Astrocyte of the spinal cord (primary cell): Measurements from ENCODE around the gene PKIG.

Source experiments
- DNase-seq: peaks from one replicate; pipeline ENCODE4 v3.0.0; 2011; ENCODE audit warnings: low read depth, low spot score
- H3K4me3 ChIP-seq: 2 replicates; pipeline ENCODE4 v1.5.1; 2011; ENCODE audit warnings: low read depth, mild to moderate bottlenecking, low read length, moderate library complexity
- CTCF ChIP-seq: IDR thresholded peaks from 2 replicates; pipeline ENCODE4 v1.5.1; 2012; ENCODE audit warnings: low read depth, mild to moderate bottlenecking, low read length, inconsistent platforms
- in situ Hi-C: cut with HindIII; loops from 2 replicates; pipeline ENCODE4 v1.10.0; 2017; ENCODE audit warnings: low sequenced_read_pairs

Gene PKIG

GRCh38 chr20:44593751-44594150, 11.4 kb downstream of the PKIG start:
- DNase-seq, result no peak
- TF ChIP-seq CTCF, result no peak
- in situ Hi-C loops, result no loop called here
- no peak overlapping the region for H3K4me3 ChIP-seq

DNA sequence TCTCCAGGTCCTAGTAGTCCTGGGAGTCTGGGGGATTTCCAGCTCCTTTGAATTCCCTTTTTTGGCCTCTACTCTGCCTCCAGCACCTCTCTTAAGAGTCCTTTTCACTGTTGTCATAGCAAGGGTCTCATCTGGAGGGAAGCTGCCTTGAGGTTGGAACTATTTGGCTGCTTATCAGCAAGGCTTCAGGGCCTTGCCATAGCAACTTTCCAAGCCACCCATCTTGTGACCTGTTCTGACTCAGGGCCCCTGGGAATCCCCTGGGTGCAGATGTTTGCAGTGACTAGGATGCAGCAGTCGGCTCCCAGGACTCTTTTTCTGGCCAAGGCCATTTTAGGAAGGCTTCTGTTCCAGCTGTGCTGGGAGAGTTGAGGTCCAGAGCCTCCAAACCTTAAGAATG, 12.4 kb downstream of the PKIG start:
- DNase-seq, result peak; percentile 48
- in situ Hi-C loops, result no loop called here
- H3K4me3 ChIP-seq, result no peak overlapping the region
- TF ChIP-seq CTCF, result no peak

GRCh38 chr20:44596010-44596409, 13.6 kb downstream of the PKIG start:
- no peak for TF ChIP-seq CTCF
- DNase-seq, result no peak
- in situ Hi-C loops, result no loop called here
- H3K4me3 ChIP-seq, result no peak overlapping the region

DNA sequence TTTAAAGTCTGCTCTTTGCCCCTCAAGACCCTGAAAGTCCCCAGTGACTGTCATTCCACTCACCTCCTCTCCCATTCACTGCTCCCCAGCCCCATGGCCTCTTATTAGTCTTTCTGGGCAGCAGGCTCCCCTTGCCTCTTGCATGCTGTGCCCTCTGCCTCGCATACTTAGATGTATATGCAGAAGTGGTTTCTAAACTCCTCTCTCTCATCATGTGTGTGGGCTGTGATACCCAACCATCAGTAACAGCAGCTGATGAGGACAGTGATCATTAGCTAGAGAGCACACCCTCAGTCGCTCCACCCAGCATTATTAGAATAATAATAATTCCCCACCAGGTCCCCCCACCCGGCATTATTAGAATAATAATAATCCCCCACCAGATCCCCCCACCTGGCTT, 14.5 kb downstream of the PKIG start:
- in situ Hi-C loops, result no loop called here
- no peak for DNase-seq
- no peak for TF ChIP-seq CTCF
- H3K4me3 ChIP-seq, result no peak overlapping the region

DNA sequence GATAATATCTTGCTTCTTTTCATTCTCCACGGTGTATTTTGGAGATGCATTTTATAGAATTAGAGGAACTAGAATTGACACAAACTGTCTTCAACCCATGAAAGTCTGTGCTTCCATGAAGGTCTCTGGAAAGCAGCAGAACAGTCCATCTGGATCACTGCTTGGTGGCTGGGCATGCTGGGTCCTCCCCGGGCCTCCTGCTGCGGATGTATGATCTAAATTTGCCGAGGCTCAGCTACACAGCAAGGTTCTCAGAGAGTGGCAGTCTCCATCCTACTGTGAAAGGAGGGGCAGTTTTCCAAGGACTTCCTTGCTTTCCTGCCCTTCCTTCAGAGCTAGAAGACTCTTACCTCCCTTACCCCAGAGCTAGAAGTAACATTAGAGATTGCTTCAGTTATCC, 15.1 kb downstream of the PKIG start:
- in situ Hi-C loops, result no loop called here
- no peak for TF ChIP-seq CTCF
- H3K4me3 ChIP-seq, result no peak overlapping the region
- no peak for DNase-seq

DNA sequence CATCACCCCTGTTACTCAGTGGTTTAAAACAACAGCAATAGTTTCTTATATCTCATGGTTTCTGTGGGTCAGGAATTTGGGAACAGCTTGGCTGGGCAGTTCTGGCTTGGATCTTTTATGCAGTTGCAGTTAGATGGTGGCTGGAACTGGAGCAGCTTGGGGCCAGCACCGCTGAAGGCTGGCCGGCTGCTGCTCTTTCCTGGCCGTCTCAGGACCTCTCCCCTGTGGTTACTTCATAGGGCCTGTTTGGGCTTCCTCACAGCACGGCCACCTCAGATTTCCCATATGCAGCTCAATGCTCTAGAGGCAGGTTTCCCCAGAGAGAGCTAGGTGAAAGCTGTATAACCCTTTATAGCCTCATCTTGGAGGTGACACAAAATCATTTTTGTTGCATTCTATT, 15.6 kb downstream of the PKIG start:
- no peak for TF ChIP-seq CTCF
- no peak for DNase-seq
- no peak overlapping the region for H3K4me3 ChIP-seq
- in situ Hi-C loops, result no loop called here
